ENCODE measurements around the gene OLFML2A.

Gene OLFML2A

GRCh38 chr9:124800306-124801259 lies 23.6 kb downstream of the OLFML2A start:
- no peak for DNase-seq

GRCh38 chr9:124801356-124801755 lies 24.4 kb downstream of the OLFML2A start:
- no peak for DNase-seq

- DNase-seq: no peak
These were observed 25.5 kb downstream of the OLFML2A start for GRCh38 chr9:124802426-124802825.

GRCh38 chr9:124803911-124804310 lies 27.0 kb downstream of the OLFML2A start:
- no peak for DNase-seq

GRCh38 chr9:124805186-124805585 lies 28.3 kb downstream of the OLFML2A start:
- DNase-seq: no peak

- DNase-seq: no peak
These were observed 31.5 kb downstream of the OLFML2A start for GRCh38 chr9:124808246-124808956.

- no peak for DNase-seq
These were observed 32.3 kb downstream of the OLFML2A start for GRCh38 chr9:124809211-124809610.

GRCh38 chr9:124809741-124810500 lies 33.0 kb downstream of the OLFML2A start:
- DNase-seq: no peak

- DNase-seq: no peak
These were observed 33.9 kb downstream of the OLFML2A start for GRCh38 chr9:124810663-124811355.

- no peak for DNase-seq
These were observed 35.5 kb downstream of the OLFML2A start for GRCh38 chr9:124812441-124812876.

GRCh38 chr9:124813041-124813440 lies 36.1 kb downstream of the OLFML2A start:
- DNase-seq: no peak

GRCh38 chr9:124813501-124814163 lies 36.7 kb downstream of the OLFML2A start:
- no peak for DNase-seq

GRCh38 chr9:124814164-124814535 lies 37.2 kb downstream of the OLFML2A start:
- no peak for DNase-seq

GRCh38 chr9:124815601-124816000 lies 38.7 kb downstream of the OLFML2A start:
- DNase-seq: no peak

- DNase-seq: no peak
These were observed 41.7 kb downstream of the OLFML2A start for GRCh38 chr9:124818431-124819281.

- no peak for DNase-seq
These were observed 44.0 kb downstream of the OLFML2A start for GRCh38 chr9:124820698-124821623.

GRCh38 chr9:124828489-124829333 lies 51.8 kb downstream of the OLFML2A start:
- no peak for DNase-seq

- no peak for DNase-seq
These were observed 52.4 kb downstream of the OLFML2A start for GRCh38 chr9:124829334-124829669.

- no peak for DNase-seq
These were observed 53.7 kb downstream of the OLFML2A start for GRCh38 chr9:124830593-124830992.
